ENCODE results near the gene ZNF70.
A peak's percentile ranks its signal among the peaks of the same experiment; 100 is the strongest.

Gene ZNF70

GRCh38 chr22:23714596-23715578 lies 36.0 kb downstream of the ZNF70 start:
- DNase-seq = no peak

GRCh38 chr22:23713696-23714595 lies 37.0 kb downstream of the ZNF70 start:
- DNase-seq = no peak

- DNase-seq = no peak
Observed at GRCh38 chr22:23712256-23712655, 38.7 kb downstream of the ZNF70 start.

GRCh38 chr22:23709107-23709506 lies 41.8 kb downstream of the ZNF70 start:
- DNase-seq = peak; percentile 40

- no peak for DNase-seq
Observed at GRCh38 chr22:23708270-23708669, 42.6 kb downstream of the ZNF70 start.

- DNase-seq = no peak
Observed at GRCh38 chr22:23705358-23705757, 45.6 kb downstream of the ZNF70 start.

GRCh38 chr22:23704829-23705228 lies 46.1 kb downstream of the ZNF70 start:
- DNase-seq = no peak

GRCh38 chr22:23704062-23704461 lies 46.9 kb downstream of the ZNF70 start:
- no peak for DNase-seq

- no peak for DNase-seq
Observed at GRCh38 chr22:23700706-23701105, 50.2 kb downstream of the ZNF70 start.

GRCh38 chr22:23698673-23699235 lies 52.2 kb downstream of the ZNF70 start:
- no peak for DNase-seq

GRCh38 chr22:23698094-23698493 lies 52.8 kb downstream of the ZNF70 start:
- no peak for DNase-seq

- DNase-seq = no peak
Observed at GRCh38 chr22:23697031-23697970, 53.6 kb downstream of the ZNF70 start.

- DNase-seq = no peak
Observed at GRCh38 chr22:23696326-23696851, 54.5 kb downstream of the ZNF70 start.

- DNase-seq = no peak
Observed at GRCh38 chr22:23695571-23696325, 55.2 kb downstream of the ZNF70 start.

- no peak for DNase-seq
Observed at GRCh38 chr22:23695141-23695540, 55.8 kb downstream of the ZNF70 start.

GRCh38 chr22:23693979-23694680 lies 56.8 kb downstream of the ZNF70 start:
- DNase-seq = no peak

- DNase-seq = no peak
Observed at GRCh38 chr22:23692598-23693291, 58.2 kb downstream of the ZNF70 start.

- DNase-seq = no peak
Observed at GRCh38 chr22:23691748-23692423, 59.0 kb downstream of the ZNF70 start.

- DNase-seq = no peak
Observed at GRCh38 chr22:23690713-23691112, 60.2 kb downstream of the ZNF70 start, which contains the start of gene RGL4. TSS of gene RGL4 (plus strand) at chr22:23691013. CDS start at chr22:23692031, 1,018 bp downstream.

Measured in fibroblast of skin of right quadriceps (primary cell).